NCI-H774 (cell line): ENCODE results near the gene FAT4.

Source experiments
- DNase-seq: peaks from one replicate; lab custom pipeline; 2025; lab: John Stamatoyannopoulos, UW

The FAT4 gene

GRCh38 chr4:125314676-125315575 lies at the start of gene FAT4:
TSS of gene FAT4 (plus strand) at chr4:125314955. CDS start at chr4:125316412, 1,457 bp downstream.
- DNase-seq, result peak; percentile 73

- no peak for DNase-seq
Observed at GRCh38 chr4:125265846-125266245, 48.9 kb upstream of the FAT4 start.

- no peak for DNase-seq
Observed at GRCh38 chr4:125266901-125267604, 47.7 kb upstream of the FAT4 start.

GRCh38 chr4:125267630-125268029 lies 47.1 kb upstream of the FAT4 start:
- DNase-seq, result no peak

- no peak for DNase-seq
Observed at GRCh38 chr4:125268068-125268755, 46.5 kb upstream of the FAT4 start.

- DNase-seq, result no peak
Observed at GRCh38 chr4:125276811-125277210, 37.9 kb upstream of the FAT4 start.

- DNase-seq, result no peak
Observed at GRCh38 chr4:125277790-125278189, 37.0 kb upstream of the FAT4 start.

- DNase-seq, result no peak
Observed at GRCh38 chr4:125280892-125281403, 33.8 kb upstream of the FAT4 start.

GRCh38 chr4:125283707-125284279 lies 31.0 kb upstream of the FAT4 start:
- no peak for DNase-seq

GRCh38 chr4:125297116-125297515 lies 17.6 kb upstream of the FAT4 start:
- DNase-seq, result no peak

- no peak for DNase-seq
Observed at GRCh38 chr4:125303058-125303457, 11.7 kb upstream of the FAT4 start.

GRCh38 chr4:125303821-125304220 lies 10.9 kb upstream of the FAT4 start:
- DNase-seq, result no peak

GRCh38 chr4:125306112-125306511 lies 8.6 kb upstream of the FAT4 start:
- no peak for DNase-seq

GRCh38 chr4:125306533-125306932 lies 8.2 kb upstream of the FAT4 start:
- DNase-seq, result no peak

GRCh38 chr4:125311503-125311902 lies 3.3 kb upstream of the FAT4 start:
- DNase-seq, result no peak

- DNase-seq, result peak; percentile 18
Observed at GRCh38 chr4:125313497-125313896, 1.3 kb upstream of the FAT4 start.

- DNase-seq, result no peak
Observed at GRCh38 chr4:125313989-125314667, 627 bp upstream of the FAT4 start.

GRCh38 chr4:125315576-125316400 lies 1.0 kb downstream of the FAT4 start:
- no peak for DNase-seq

GRCh38 chr4:125316401-125316790 lies 1.6 kb downstream of the FAT4 start:
- DNase-seq, result no peak

- no peak for DNase-seq
Observed at GRCh38 chr4:125316791-125317524, 2.2 kb downstream of the FAT4 start.
